GM19193 (cell line): Measurements from ENCODE around the gene RIT2.

Experiments used
- POLR2A ChIP-seq: IDR thresholded peaks from 4 replicates; pipeline ENCODE4 v1.6.1; 2011; ENCODE audit not compliant: insufficient read depth, insufficient read length; ENCODE audit errors: extremely low read depth

Gene RIT2

GRCh38 chr18:42925036-42925435, 190.4 kb downstream of the RIT2 start:
- TF ChIP-seq POLR2A = no peak

GRCh38 chr18:42922363-42922762, 193.1 kb downstream of the RIT2 start:
- no peak for TF ChIP-seq POLR2A

GRCh38 chr18:42921226-42921737, 194.2 kb downstream of the RIT2 start:
- TF ChIP-seq POLR2A = no peak

GRCh38 chr18:42920621-42921020, 194.9 kb downstream of the RIT2 start:
- TF ChIP-seq POLR2A = no peak

- TF ChIP-seq POLR2A = no peak
Measured at GRCh38 chr18:42915299-42915698, 200.2 kb downstream of the RIT2 start.

GRCh38 chr18:42914476-42914875, 201.0 kb downstream of the RIT2 start:
- TF ChIP-seq POLR2A = no peak

- no peak for TF ChIP-seq POLR2A
Measured at GRCh38 chr18:42909095-42909494, 206.4 kb downstream of the RIT2 start.

GRCh38 chr18:42906761-42907160, 208.7 kb downstream of the RIT2 start:
- no peak for TF ChIP-seq POLR2A

GRCh38 chr18:42901161-42901560, 214.3 kb downstream of the RIT2 start:
- TF ChIP-seq POLR2A = no peak

- no peak for TF ChIP-seq POLR2A
Measured at GRCh38 chr18:42893977-42894376, 221.5 kb downstream of the RIT2 start.

- TF ChIP-seq POLR2A = no peak
Measured at GRCh38 chr18:42892181-42892580, 223.3 kb downstream of the RIT2 start.

- no peak for TF ChIP-seq POLR2A
Measured at GRCh38 chr18:42891705-42892104, 223.8 kb downstream of the RIT2 start.

- TF ChIP-seq POLR2A = no peak
Measured at GRCh38 chr18:42883169-42883568, 232.3 kb downstream of the RIT2 start.

- TF ChIP-seq POLR2A = no peak
Measured at GRCh38 chr18:42882122-42882521, 233.4 kb downstream of the RIT2 start.

GRCh38 chr18:42872838-42873237, 242.6 kb downstream of the RIT2 start:
- no peak for TF ChIP-seq POLR2A

- TF ChIP-seq POLR2A = no peak
Measured at GRCh38 chr18:42864876-42865275, 250.6 kb downstream of the RIT2 start.

GRCh38 chr18:42861271-42861670, 254.2 kb downstream of the RIT2 start:
- TF ChIP-seq POLR2A = no peak
